ENCODE results near the gene IL20RA. TPM values are rescaled to one million over a fixed set of nuclear protein-coding genes. Genes with fewer than 3 reads are reported as not detected.

Gene IL20RA
- polyA plus RNA-seq, 1 donor (not counting 4 experiments of a cell fraction or from before 2014, with no cell fraction given), result 1.5 TPM

DNA sequence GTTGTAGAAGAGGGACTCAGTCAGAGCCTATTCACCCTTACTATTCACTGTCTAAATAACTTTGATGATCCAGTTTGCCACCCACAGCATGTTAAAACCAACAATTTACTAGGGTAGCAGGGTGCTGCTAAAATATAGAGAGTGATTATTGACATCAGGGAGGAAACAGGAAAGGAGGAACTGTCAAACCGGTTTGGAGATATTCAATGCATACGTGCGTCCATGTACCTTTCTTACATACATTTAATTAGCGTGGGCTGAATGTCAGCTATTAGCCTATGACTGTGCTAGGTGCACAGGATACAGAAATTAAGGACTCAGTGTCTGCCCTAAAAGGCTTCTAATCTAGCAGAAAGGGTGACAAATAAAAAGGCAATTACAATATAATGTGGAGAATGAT is 57.2 kb downstream of the IL20RA start:
- DNase-seq (ENCODE audit: low read depth, low spot score) (no peak), FAIRE-seq (peak; percentile 89)
- Histone ChIP-seq H3K79me2 (ENCODE audit: control insufficient read depth, insufficient read depth, low read length) (no peaks in the 10 kb centered on the region), H3K27me3 (ENCODE audit: control insufficient read depth, extremely low read depth, insufficient read depth, low read length) (no peaks in the 10 kb centered on the region), H3K4me1 (ENCODE audit: control insufficient read depth, extremely low read depth, insufficient read depth, low read length) (peaks cover 57% of the 10 kb centered on the region), H4K20me1 (ENCODE audit: control insufficient read depth, extremely low read depth, insufficient read depth, low read length) (no peaks in the 10 kb centered on the region), H3K4me3 (ENCODE audit: control insufficient read depth in 2 of 3, extremely low read depth in 1 of 3, insufficient read depth in 2 of 3, low read depth in 1 of 3, low read length in 3 of 3) (no peak overlapping the region), H3K9me3 (ENCODE audit: control insufficient read depth, low read depth, low read length) (no peaks in the 10 kb centered on the region), H3K4me2 (ENCODE audit: control insufficient read depth, extremely low read depth, insufficient read depth, low read depth, low read length) (peak overlapping the region; percentile 53), H3K36me3 (ENCODE audit: control insufficient read depth in 2 of 2, extremely low read depth in 1 of 2, insufficient read depth in 2 of 2, low read length in 2 of 2) (no peaks in the 10 kb centered on the region), H2AFZ (ENCODE audit: control insufficient read depth, low read length) (peak overlapping the region; percentile 57), H3K9ac (ENCODE audit: control insufficient read depth, extremely low read depth, insufficient read depth, low read length) (no peak overlapping the region), H3K27ac (ENCODE audit: control insufficient read depth, insufficient read depth, low read length) (no peak overlapping the region), H3K9me1 (ENCODE audit: control insufficient read depth, extremely low read depth, insufficient read depth, low read length) (peaks cover 3% of the 10 kb centered on the region)
- dilution Hi-C loops (cut with MboI; ENCODE audit: extremely low pct_ligation_motif_present, low sequenced_read_pairs), result no loop called here
- TF ChIP-seq EZH2 (IDR thresholded peaks at IDR 0.05; ENCODE audit: low read length), result no peak
- no peak for TF ChIP-seq CTCF (optimal IDR thresholded peaks at IDR 0.05 in 1 of 3, IDR thresholded peaks at IDR 0.05 in 1 of 3, conservative IDR thresholded peaks at IDR 0.05 in 1 of 3; ENCODE audit: extremely low read depth in 1 of 3, insufficient read depth in 2 of 3, low read length in 3 of 3)

DNA sequence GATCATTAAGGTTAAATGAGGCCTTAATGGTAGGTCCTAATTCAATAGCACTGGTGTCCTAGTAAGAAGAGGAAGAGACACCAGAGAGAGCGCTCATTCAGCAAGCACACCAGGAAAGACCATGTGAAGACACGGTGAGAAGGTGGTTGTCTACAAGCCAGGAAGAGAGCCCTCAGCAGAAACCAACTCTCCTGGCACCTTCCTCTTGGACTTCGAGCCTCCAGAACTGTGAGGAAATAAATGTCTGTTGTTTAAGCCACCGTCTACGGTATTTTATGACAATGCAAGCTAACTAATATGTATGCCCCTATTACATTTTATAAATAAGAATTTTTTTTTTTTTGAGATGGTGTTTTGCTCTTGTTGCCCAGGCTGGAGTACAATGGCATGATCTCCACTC is 59.3 kb downstream of the IL20RA start:
- Histone ChIP-seq H2AFZ (ENCODE audit: control insufficient read depth, low read length) (no peak overlapping the region), H3K4me1 (ENCODE audit: control insufficient read depth, extremely low read depth, insufficient read depth, low read length) (peaks cover 46% of the 10 kb centered on the region), H3K27ac (ENCODE audit: control insufficient read depth, insufficient read depth, low read length) (no peak overlapping the region), H3K9ac (ENCODE audit: control insufficient read depth, extremely low read depth, insufficient read depth, low read length) (no peak overlapping the region), H3K4me2 (ENCODE audit: control insufficient read depth, extremely low read depth, insufficient read depth, low read depth, low read length) (no peak overlapping the region), H3K9me1 (ENCODE audit: control insufficient read depth, extremely low read depth, insufficient read depth, low read length) (peaks cover 3% of the 10 kb centered on the region), H3K79me2 (ENCODE audit: control insufficient read depth, insufficient read depth, low read length) (no peaks in the 10 kb centered on the region), H3K9me3 (ENCODE audit: control insufficient read depth, low read depth, low read length) (no peaks in the 10 kb centered on the region), H3K27me3 (ENCODE audit: control insufficient read depth, extremely low read depth, insufficient read depth, low read length) (no peaks in the 10 kb centered on the region), H3K4me3 (ENCODE audit: control insufficient read depth in 2 of 3, extremely low read depth in 1 of 3, insufficient read depth in 2 of 3, low read depth in 1 of 3, low read length in 3 of 3) (no peak overlapping the region), H3K36me3 (ENCODE audit: control insufficient read depth in 2 of 2, extremely low read depth in 1 of 2, insufficient read depth in 2 of 2, low read length in 2 of 2) (no peaks in the 10 kb centered on the region), H4K20me1 (ENCODE audit: control insufficient read depth, extremely low read depth, insufficient read depth, low read length) (no peaks in the 10 kb centered on the region)
- dilution Hi-C loops (cut with MboI; ENCODE audit: extremely low pct_ligation_motif_present, low sequenced_read_pairs), result no loop called here
- FAIRE-seq (no peak), DNase-seq (ENCODE audit: low read depth, low spot score) (no peak)
- TF ChIP-seq EZH2 (IDR thresholded peaks at IDR 0.05; ENCODE audit: low read length) (no peak), CTCF (optimal IDR thresholded peaks at IDR 0.05 in 1 of 3, IDR thresholded peaks at IDR 0.05 in 1 of 3, conservative IDR thresholded peaks at IDR 0.05 in 1 of 3; ENCODE audit: extremely low read depth in 1 of 3, insufficient read depth in 2 of 3, low read length in 3 of 3) (no peak)
